ELR (cell line): Measurements from ENCODE around the gene TBCD.

Experiments
- DNase-seq: peaks from one replicate; pipeline ENCODE4 v3.0.0-alpha.2; 2015; ENCODE audit warnings: low read depth

Gene TBCD

DNA sequence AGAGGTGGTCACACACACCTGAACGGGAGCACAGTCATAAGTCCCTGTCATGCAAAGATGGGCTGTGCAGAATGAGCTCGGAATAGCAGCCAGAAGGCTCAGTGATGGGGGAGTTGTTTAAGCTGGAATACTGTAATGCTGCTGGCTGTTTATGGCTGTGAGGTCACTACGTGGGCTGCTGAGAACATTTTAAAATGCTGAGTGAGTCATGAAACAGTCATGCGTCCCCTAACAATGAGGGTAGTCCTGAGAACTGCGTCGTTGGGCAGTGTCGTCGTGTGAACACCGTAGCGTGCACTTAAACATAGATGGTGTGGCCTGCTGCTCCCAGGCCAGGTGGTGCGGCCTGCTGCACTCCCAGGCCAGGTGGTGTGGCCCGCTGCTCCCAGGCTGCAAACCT, 39.7 kb downstream of the TBCD start:
- peak; percentile 95 for DNase-seq

DNA sequence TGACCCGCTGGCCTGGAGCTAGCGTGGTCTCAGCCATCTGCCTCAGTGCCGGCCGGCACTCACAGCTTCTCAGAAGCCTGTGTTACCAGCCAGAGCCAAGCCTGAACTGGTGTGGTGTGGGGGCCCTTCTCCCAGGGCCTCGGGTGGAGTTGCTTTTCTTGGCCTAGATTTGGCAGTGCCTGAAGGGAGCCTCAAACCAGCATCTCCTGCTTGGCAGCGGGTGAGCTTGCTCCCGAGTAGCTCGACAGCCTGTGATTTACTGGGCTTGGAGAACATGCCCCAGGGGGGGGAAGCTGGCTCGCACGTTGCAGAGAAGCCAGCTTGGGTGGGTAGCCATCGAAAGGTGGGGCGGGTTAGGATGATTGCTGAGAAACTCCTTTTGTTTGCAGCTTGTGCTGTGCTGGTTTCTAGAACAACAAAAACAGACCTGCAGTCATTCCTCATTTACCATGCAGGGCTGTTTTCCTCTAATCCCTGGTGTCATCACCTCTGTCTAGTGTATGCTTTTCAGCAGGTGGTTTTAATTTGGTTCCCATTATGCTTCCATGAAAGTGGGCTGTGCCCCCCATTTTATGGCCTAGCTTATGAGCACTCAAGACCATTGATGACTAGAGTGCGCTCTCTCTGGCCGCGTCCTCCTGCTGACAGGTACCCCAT, 42.2 kb downstream of the TBCD start:
- no peak for DNase-seq

DNA sequence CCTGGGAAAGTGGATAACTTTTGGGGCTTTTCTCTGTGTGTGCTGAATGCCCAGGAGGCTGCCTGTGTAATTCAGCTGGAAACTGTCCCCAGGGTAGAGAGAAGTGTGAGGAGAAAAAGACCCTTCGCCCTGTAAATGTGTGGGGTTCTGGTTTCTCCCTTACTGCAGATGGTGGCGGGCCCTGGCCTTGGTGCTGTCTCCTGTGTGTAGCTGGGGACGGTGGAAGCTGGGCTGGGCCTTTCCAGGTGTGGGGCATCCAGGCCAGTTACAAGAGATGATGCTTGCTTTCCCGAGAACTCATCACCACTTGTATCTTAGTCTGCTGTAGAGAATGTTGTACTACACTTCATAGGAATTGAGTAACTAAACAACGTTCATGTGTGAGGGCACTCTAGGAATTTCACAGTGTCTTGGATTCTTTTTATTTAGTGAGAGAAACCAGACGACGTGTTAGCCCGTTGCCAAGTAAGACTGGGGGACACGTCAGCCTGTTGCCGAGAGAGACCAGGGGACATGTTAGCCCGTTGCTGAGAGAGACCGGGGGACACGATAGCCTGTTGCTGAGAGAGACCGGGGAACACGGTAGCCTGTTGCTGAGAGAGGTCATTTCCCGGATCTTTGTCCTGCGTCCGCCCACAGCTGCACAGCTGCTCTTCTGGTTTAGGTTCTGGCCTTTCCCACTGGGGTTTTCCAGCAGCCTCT, 43.1 kb downstream of the TBCD start:
- DNase-seq = no peak

DNA sequence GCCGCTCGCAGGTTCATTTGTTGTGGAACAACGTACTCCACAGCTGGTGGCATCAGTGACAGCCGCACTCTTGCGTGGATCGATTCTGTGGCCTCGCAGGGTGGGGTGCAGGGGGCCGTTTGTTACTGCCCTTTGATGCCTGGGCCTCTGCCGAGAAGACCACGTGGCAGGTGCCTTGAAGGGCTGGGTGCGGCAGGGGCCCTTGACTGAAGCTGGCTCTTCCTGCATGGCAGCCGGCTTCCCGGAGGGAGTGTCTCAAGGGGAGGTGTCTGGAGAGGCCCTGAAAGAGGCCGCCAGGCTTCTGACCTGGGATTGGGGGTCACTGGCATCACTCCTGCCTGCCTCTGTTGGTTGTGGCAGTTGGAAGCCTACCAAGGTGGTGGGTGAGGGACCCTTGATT, 43.8 kb downstream of the TBCD start:
- DNase-seq = no peak

DNA sequence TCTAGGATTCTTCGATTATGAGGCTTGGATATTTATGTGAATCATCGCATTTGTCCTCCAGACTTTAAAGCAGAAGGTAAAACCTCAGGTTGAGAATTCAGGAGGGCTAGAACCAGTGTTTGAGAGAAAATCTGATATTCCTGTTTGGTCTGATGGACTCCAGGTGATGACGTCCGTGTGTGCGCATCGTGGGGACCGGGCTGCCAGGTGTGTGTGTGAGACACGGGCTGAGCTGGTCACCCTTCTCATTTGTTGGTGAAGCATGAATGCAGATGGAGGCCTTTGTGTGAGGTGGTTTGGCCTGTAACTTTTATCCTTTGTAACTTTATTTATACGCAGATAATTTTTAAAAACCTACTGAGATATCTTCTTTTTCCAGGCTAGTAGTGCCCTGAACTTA, 45.2 kb downstream of the TBCD start:
- no peak for DNase-seq

DNA sequence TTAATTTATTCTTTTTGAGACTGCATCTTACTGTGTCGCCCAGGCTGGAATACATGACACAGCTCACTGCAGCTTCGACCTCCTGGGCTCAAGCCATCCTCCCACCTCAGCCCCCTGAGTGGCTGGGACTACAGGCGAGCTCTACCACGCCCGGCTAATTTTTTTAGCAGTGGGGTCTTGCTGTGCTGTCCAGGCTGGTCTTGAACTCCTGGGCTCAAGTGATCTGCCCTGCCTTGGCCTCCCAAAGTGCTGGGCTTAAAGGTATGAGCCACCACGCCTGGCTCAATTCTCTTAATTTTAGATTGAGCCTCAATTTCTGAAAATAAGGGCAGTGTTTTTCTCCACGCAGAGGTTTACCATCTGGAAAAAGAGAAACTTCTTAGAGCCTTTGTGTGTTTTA, 46.9 kb downstream of the TBCD start:
- DNase-seq = no peak

DNA sequence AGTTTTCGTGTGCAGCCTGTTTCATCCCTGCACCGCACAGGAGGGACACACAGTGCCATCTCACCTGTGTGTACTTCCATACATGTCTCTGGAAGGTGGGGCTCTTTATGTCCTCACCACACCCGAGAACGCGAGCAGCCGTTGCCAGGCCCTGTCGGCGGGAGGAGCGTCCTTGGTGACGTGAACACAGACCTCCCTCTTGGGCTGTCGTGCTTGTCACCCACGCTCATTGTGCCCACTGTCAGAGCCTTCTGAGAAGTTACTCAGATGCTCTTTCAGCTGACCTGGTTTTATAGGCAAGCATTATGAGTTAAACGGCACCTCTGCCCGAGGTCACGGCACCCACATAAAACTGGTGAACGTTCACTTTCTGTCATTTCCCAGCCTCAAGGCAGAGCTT, 47.7 kb downstream of the TBCD start:
- DNase-seq = no peak

DNA sequence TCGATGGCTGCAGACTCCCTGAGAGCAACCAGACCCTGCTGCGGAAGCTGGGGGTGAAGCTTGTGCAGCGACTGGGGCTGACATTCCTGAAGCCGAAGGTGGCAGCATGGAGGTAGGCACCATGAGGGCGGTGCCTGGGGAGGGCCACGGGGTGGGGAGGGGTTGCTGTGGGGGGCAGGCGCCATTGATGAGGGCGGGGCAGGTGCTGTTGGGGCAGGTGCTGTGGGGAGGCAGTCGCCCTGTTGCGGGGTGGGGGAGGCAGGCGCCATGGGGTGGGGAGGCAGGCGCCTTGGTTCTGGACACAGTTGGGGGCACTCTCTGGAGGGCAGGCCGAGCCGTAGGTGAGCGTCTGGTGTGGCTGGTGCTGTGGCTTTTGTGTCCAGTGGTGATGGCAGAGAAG, 49.0 kb downstream of the TBCD start:
- DNase-seq = no peak

DNA sequence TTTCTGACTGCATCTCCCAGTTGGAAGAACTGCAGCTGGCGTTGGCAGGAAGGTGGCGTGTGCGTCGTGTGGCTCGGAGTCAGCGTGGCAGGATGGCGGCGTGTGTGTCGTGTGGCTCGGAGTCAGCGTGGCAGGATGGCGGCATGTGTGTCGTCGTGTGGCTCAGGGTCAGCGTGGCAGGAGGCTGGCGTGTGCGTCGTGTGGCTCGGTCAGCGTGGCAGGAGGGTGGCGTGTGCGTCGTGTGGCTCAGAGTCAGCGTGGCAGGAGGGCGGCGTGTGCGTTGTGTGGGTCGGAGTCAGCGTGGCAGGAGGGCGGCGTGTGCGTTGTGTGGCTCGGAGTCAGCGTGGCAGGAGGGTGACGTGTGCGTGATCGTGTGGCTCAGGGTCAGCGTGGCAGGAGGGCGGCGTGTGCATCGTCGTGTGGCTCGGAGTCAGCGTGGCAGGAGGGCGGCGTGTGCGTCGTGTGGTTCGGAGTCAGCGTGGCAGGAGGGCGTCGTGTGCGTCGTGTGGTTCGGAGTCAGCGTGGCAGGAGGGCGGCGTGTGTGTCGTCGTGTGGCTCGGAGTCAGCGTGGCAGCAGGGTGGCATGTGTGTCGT, 49.6 kb downstream of the TBCD start:
- DNase-seq = no peak

DNA sequence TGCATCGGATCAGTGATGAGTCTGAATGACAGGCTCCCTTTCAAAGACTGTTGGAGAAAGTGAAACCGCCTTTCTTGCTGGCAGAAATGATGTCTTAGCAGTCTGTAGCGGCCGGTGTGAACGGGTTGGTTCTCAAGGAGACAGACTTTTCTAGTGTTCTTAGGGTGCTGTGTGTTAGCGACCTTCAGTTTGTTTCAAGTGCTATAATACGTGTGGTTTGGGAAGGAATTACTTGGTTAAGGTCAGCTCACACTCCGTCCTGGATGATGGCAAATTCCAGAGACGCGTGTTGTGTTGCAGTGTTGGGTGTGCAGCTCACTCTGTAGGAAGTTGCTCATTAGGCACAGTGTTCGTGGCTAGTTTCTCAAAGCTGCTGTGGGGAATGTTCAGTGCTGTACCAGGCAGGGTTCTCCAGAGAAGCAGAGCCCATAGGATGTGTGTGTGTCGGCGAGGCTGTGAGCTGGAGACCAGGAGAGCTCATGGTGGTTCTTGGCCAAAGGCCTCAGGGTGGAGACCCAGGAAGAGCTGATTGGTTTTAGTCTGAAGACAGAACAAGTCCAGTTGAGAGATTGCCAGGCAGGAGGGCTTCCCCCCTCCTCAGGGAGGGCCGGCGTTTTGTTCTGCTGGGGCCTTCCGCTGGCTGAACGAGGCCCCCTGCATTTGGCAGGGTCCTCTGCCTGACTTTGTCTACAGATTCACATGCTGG, 50.4 kb downstream of the TBCD start:
- peak; percentile 22 for DNase-seq

DNA sequence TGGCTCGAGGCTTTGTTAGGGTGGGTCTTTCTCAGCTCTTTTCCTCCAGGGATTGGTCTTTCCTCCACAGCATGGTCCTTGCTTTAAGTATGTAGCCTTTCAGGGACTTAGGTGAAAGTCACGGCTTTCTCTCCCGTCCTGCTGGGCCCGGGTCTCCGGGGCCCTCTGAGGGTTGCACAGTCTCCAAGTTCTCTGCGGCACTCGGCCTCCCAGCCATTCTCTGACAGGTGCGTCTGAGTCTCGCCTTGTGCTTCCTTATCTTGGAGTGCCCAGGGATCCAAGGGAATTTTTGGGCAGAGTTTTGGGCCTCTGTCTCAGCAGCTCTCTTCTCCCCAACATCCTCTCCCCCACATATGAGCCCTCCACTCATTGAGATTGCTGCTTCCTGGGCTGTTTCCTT, 51.3 kb downstream of the TBCD start:
- DNase-seq = no peak

DNA sequence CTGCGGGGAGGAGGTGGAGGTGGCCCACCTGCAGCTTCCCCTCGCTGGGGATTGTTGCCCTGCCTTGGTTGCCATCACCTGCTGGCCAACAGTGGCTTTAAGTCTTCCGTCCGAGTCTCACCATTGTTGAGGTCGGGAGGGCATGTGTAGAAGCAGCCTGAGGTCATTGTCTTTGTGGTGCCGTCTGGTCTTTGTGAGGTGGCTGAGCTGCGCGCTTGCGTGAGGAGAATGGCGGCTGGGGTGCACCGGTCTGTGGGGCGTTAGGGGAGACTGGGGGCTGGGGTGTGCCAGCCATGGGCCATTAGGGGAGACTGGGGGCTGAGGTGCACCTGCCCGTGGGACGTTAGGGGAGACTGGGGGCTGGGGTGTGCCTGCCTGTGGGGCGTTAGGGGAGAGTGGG, 51.7 kb downstream of the TBCD start:
- DNase-seq = no peak

DNA sequence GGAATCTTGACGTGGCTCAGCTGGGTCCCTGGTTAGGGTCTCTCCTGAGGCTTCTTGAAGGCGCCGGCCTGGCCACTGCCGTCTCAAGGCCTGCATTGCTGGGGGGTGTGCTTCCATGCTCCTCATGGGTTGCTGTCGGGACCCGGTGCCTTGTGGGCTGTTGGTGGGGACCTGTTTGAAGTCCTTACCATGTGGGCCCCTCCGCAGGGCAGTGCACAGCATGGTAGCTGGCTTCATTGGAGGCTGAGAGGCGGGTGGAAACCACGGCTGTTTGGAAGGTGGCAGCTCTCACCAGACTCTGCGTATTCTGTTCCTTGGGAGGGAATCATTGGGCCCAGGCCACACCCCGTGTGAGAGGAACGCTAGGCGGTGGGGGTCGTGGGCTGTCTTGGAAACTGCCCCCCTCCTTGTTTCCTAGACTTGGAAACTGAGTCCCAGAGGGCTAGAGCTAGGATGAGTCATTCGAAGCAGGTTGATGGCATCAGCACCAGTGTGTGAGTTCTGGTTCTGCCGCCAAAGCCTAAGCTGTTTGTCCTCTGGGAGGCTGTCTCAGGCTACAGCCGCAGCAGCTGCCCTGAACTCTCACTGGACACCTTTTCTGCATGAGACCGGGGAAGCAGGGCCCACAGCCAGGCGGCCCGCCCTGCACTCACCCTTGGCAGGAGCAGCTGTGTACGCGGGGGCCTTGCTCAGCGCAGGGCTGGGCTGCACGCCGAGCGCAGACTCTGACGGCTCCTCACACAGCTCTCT, 52.8 kb downstream of the TBCD start:
- no peak for DNase-seq

DNA sequence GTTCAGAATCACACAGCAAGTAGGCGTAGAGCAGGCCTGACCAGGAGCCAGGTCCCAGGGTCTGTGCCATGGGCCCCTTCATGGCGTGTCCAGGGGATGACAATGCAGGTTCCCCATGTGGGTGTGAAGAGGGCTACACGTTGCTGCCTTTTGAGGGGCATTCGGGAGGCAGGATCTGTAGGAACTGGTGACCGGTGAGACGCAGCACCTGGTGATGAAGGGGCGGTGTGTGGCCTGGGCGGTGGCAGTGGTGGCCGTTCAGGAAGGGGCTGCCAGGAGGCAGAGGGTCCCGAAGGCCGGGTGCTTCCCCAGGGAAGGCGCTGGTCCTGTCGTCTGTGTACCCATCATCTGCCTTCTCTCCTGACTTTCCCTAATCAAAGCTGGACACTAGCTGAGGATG, 53.4 kb downstream of the TBCD start:
- DNase-seq = no peak

DNA sequence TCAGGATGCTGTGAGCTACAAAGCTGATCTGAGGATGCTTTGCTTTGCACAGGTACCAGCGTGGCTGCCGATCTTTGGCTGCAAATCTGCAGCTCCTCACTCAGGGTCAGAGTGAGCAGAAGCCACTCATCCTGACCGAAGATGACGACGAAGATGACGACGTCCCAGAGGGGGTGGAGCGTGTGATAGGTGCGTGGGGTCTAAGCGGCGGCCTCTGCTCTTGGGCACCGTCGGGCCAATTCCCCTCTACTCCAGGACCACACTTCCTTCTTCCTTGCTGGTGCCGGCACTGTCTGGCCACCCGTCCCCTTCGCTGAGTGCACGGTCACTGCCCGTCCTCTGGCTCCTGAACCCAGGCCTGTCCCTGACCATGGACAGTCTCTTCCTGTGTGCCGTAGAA, 54.0 kb downstream of the TBCD start:
- no peak for DNase-seq

DNA sequence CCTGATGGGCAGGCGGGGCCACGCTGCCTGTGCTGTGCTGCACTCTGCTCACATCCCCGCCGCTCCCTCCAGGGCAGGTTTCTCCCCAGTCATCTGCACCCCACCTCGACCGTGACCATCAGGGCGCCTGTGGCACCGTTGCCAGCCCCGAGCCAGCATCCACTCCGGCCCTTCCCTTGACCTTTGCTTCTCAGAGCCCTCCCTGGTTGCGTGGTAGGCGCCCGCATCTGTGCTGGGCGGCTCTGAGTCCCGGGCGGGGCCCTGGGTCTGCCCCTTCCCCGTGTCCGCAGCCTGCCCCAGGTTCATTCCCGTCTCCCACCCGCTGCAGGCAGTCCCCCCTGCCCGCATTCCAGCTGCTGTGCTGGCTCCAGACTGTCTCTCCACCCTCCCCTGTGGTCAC, 54.8 kb downstream of the TBCD start:
- DNase-seq = no peak

DNA sequence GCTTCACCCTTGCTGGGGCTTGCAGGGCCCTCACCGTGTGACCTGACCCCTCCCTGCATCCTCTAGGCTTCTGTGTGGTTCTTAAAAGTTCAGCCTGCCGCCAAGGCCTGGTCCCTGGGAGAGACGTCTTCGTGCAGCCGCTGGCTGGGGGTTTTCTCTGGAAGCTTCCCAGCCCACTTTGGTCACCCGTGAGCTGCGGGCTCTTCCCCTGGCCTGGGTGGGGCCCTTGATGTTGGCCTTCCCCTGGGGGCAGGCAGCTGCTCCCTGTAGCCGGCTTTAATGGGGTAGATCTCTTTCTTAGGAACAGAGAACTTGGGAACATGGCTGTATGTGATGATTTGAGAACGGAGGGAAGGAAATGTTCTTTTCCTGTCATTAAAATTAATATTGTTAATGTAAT, 55.2 kb downstream of the TBCD start:
- no peak for DNase-seq

DNA sequence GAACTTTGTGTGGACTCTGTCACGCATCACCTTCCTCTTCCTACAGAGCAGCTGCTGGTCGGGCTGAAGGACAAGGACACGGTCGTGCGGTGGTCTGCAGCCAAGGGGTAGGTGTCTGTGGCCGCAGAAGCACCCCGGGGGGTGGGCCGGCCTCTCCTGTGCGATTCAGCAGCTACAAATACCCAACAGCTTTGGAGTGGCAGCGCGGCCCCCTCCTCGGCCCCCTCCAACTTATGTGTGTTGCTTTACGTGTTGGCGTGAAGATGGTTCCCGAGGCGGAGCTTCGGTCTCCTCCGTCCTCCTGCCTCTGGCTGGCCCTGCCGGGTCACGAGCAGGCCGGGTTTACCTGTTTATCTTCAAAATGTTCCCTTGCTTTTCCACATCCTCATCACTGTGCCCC, 55.7 kb downstream of the TBCD start:
- no peak for DNase-seq

DNA sequence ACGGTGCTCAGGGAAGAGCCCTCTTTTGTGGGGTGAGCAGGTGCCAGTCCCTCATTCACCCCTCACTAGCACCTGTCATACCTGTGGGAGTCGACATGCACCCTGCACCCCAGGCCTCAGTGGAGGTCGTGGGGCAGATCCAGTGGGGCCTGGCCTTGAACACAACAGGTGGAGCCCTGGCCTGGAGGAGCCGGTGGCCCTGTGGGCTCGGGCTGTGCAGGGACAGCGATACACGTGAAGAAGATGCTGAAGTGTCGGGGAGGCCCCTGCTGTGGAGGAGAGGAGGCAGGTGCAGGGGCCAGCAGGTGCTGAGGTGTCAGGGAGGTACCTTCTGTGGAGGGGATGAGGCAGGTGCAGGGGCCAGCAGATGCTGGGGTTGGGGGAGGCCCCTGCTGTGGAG, 56.1 kb downstream of the TBCD start:
- DNase-seq = no peak

DNA sequence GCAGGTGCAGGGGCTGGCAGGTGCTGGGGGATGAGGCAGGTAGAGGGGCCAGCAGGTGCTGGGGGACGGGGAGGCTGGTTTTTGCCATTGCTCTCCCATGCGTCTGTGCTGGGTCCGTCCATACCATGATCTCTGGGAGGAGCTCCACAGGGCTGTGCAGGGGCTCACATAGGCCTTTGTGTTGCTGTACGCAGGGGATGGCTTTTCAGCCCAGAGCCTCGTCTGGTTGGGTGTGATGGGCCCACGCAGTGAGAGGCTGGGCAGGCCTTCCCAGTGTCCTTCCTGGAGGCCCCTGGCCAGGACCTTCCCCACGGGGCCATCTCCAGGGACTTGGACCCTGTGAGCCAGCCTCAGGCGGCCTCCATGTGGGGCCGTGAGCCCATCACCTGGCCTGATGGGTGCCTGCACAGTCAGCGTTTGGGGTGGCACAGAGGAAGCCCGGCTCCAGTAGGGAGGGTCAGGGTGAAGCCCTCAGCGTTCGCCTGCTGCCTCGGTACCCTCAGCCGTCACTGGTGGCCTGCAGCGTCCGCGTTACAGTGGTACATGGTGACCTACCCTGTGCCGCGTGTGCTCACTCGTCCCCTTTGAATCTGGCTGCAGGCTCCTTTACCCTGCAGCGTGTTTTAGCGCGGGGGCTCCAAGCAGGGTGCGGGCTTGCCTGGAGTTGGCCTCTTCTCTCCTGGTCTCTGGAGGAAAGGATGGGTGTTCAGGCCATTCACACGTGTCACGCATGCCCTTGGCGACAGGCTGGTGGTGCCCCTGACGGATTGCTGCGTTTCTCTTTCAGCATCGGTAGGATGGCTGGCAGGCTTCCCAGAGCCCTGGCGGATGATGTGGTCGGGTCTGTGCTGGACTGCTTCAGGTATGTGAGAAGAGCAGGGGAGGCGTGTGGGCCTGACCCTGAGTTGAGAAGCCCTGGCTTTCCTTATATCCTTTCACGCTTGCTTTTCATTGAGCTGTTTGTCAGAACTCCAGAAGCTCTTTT, 57.3 kb downstream of the TBCD start:
- no peak for DNase-seq
